ENCODE results near the gene FLOT1.

- TF ChIP-seq, protein P1, sequence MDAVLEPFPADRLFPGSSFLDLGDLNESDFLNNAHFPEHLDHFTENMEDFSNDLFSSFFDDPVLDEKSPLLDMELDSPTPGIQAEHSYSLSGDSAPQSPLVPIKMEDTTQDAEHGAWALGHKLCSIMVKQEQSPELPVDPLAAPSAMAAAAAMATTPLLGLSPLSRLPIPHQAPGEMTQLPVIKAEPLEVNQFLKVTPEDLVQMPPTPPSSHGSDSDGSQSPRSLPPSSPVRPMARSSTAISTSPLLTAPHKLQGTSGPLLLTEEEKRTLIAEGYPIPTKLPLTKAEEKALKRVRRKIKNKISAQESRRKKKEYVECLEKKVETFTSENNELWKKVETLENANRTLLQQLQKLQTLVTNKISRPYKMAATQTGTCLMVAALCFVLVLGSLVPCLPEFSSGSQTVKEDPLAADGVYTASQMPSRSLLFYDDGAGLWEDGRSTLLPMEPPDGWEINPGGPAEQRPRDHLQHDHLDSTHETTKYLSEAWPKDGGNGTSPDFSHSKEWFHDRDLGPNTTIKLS (IDR thresholded peaks at IDR 0.05; ENCODE audit: borderline replicate concordance, low read depth) = no peak
- TF ChIP-seq POLR2A (conservative IDR thresholded peaks at IDR 0.05) = no peak; the same call in none of the 2 replicates
- TF ChIP-seq NCOA2 (IDR thresholded peaks at IDR 0.05; ENCODE audit: partially characterized antibody in 2 of 2) = no peak
- TF ChIP-seq GATA2 (CRISPR knock-in tag; IDR thresholded peaks at IDR 0.05) = no peak
- no peak for TF ChIP-seq POLR2AphosphoS5 (IDR thresholded peaks at IDR 0.05; ENCODE audit: control insufficient read depth, insufficient read depth, low read depth, low read length)
- TF ChIP-seq, protein P2, sequence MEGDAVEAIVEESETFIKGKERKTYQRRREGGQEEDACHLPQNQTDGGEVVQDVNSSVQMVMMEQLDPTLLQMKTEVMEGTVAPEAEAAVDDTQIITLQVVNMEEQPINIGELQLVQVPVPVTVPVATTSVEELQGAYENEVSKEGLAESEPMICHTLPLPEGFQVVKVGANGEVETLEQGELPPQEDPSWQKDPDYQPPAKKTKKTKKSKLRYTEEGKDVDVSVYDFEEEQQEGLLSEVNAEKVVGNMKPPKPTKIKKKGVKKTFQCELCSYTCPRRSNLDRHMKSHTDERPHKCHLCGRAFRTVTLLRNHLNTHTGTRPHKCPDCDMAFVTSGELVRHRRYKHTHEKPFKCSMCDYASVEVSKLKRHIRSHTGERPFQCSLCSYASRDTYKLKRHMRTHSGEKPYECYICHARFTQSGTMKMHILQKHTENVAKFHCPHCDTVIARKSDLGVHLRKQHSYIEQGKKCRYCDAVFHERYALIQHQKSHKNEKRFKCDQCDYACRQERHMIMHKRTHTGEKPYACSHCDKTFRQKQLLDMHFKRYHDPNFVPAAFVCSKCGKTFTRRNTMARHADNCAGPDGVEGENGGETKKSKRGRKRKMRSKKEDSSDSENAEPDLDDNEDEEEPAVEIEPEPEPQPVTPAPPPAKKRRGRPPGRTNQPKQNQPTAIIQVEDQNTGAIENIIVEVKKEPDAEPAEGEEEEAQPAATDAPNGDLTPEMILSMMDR (IDR thresholded peaks at IDR 0.05 in 2 of 3, conservative IDR thresholded peaks at IDR 0.05 in 1 of 3; ENCODE audit: insufficient read depth in 2 of 3, low read depth in 1 of 3, low read length in 3 of 3) = no peak
- TF ChIP-seq KDM1A (IDR thresholded peaks at IDR 0.05) = no peak
- no peak for TF ChIP-seq SMC3 (conservative IDR thresholded peaks at IDR 0.05; ENCODE audit: insufficient read depth, low read depth, low read length)
- TF ChIP-seq, protein P3, sequence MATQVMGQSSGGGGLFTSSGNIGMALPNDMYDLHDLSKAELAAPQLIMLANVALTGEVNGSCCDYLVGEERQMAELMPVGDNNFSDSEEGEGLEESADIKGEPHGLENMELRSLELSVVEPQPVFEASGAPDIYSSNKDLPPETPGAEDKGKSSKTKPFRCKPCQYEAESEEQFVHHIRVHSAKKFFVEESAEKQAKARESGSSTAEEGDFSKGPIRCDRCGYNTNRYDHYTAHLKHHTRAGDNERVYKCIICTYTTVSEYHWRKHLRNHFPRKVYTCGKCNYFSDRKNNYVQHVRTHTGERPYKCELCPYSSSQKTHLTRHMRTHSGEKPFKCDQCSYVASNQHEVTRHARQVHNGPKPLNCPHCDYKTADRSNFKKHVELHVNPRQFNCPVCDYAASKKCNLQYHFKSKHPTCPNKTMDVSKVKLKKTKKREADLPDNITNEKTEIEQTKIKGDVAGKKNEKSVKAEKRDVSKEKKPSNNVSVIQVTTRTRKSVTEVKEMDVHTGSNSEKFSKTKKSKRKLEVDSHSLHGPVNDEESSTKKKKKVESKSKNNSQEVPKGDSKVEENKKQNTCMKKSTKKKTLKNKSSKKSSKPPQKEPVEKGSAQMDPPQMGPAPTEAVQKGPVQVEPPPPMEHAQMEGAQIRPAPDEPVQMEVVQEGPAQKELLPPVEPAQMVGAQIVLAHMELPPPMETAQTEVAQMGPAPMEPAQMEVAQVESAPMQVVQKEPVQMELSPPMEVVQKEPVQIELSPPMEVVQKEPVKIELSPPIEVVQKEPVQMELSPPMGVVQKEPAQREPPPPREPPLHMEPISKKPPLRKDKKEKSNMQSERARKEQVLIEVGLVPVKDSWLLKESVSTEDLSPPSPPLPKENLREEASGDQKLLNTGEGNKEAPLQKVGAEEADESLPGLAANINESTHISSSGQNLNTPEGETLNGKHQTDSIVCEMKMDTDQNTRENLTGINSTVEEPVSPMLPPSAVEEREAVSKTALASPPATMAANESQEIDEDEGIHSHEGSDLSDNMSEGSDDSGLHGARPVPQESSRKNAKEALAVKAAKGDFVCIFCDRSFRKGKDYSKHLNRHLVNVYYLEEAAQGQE (IDR thresholded peaks at IDR 0.05; ENCODE audit: borderline replicate concordance) = no peak
- TF ChIP-seq, protein P3 (CRISPR knock-in tag; IDR thresholded peaks at IDR 0.05; ENCODE audit: low read depth) = no peak
- TF ChIP-seq RCOR1 (IDR thresholded peaks at IDR 0.05; ENCODE audit: borderline replicate concordance in 1 of 2, low read depth in 2 of 2, low read length in 2 of 2) = no peak
- TF ChIP-seq ZBTB33 (CRISPR knock-in tag; IDR thresholded peaks at IDR 0.05) = no peak
- TF ChIP-seq TRIM24 (IDR thresholded peaks at IDR 0.05) = no peak
- no peak for TF ChIP-seq HNRNPK (IDR thresholded peaks at IDR 0.05; ENCODE audit: low read depth, low read length, poor library complexity, severe bottlenecking)
- TF ChIP-seq CEBPB (tag; IDR thresholded peaks at IDR 0.05) = no peak
These were observed 25.7 kb downstream of the FLOT1 start for GRCh38 chr6:30716879-30717128.
